Measurements from ENCODE around the gene DIP2A.
"Not testable (repeated sequence)": the region's sequence is repeated elsewhere in the genome, so short reads cannot be mapped to it uniquely, and the experiment has no call there.

DIP2A gene

GRCh38 chr21:46555678-46556077 is 97.0 kb downstream of the DIP2A start:
- no peak for DNase-seq (ENCODE audit: low read depth)

- no peak for DNase-seq (ENCODE audit: low read depth)
Measured at GRCh38 chr21:46556802-46557201, 98.1 kb downstream of the DIP2A start.

- no peak for DNase-seq (ENCODE audit: low read depth)
Measured at GRCh38 chr21:46557469-46557868, 98.8 kb downstream of the DIP2A start.

- DNase-seq (ENCODE audit: low read depth) = no peak
Measured at GRCh38 chr21:46557919-46558392, 99.3 kb downstream of the DIP2A start.

GRCh38 chr21:46559291-46559983 is 100.7 kb downstream of the DIP2A start:
- DNase-seq (ENCODE audit: low read depth) = peak; percentile 19

GRCh38 chr21:46560568-46561444 is 102.1 kb downstream of the DIP2A start:
- DNase-seq (ENCODE audit: low read depth) = no peak

GRCh38 chr21:46561445-46562090 is 102.9 kb downstream of the DIP2A start:
- DNase-seq (ENCODE audit: low read depth) = no peak

- no peak for DNase-seq (ENCODE audit: low read depth)
Measured at GRCh38 chr21:46562472-46562871, 103.8 kb downstream of the DIP2A start.

GRCh38 chr21:46562964-46563607 is 104.4 kb downstream of the DIP2A start:
- no peak for DNase-seq (ENCODE audit: low read depth)

- DNase-seq (ENCODE audit: low read depth) = no peak
Measured at GRCh38 chr21:46564391-46564790, 105.7 kb downstream of the DIP2A start.

GRCh38 chr21:46567348-46567747 is 108.7 kb downstream of the DIP2A start:
- DNase-seq (ENCODE audit: low read depth) = no peak

- no peak for DNase-seq (ENCODE audit: low read depth)
Measured at GRCh38 chr21:46568562-46568961, 109.9 kb downstream of the DIP2A start.

GRCh38 chr21:46569081-46569480 is 110.4 kb downstream of the DIP2A start:
- no peak for DNase-seq (ENCODE audit: low read depth)

- no peak for DNase-seq (ENCODE audit: low read depth)
Measured at GRCh38 chr21:46570119-46570518, 111.4 kb downstream of the DIP2A start.

GRCh38 chr21:46570631-46571030 is 111.9 kb downstream of the DIP2A start:
- DNase-seq (ENCODE audit: low read depth) = no peak

GRCh38 chr21:46572850-46573249 is 114.2 kb downstream of the DIP2A start:
- no peak for DNase-seq (ENCODE audit: low read depth)

- not testable (repeated sequence) for DNase-seq (ENCODE audit: low read depth)
Measured at GRCh38 chr21:46577786-46578185, 119.1 kb downstream of the DIP2A start.

GRCh38 chr21:46579394-46579793 is 120.7 kb downstream of the DIP2A start:
- not testable (repeated sequence) for DNase-seq (ENCODE audit: low read depth)

GRCh38 chr21:46581780-46582307 is 123.2 kb downstream of the DIP2A start:
- DNase-seq (ENCODE audit: low read depth) = no peak

- DNase-seq (ENCODE audit: low read depth) = no peak
Measured at GRCh38 chr21:46585191-46585953, 126.7 kb downstream of the DIP2A start.

GRCh38 chr21:46594276-46594675 is 135.6 kb downstream of the DIP2A start:
- DNase-seq (ENCODE audit: low read depth) = no peak
